GM21390 (cell line): ENCODE measurements around the gene LENEP.
A peak's percentile ranks its signal among the peaks of the same experiment; 100 is the strongest.

Experiments
- ATAC-seq: cut with Tn5 transposase; IDR thresholded peaks from one replicate; pipeline ENCODE4 v1.9.1; 2021; ENCODE audit not compliant: unreplicated experiment

Gene LENEP

GRCh38 chr1:154960446-154961136, 32.8 kb upstream of the LENEP start:
- ATAC-seq, result no peak

- ATAC-seq, result peak; percentile 68
Measured at GRCh38 chr1:154961207-154962155, 31.9 kb upstream of the LENEP start, which contains the start of gene PYGO2. Gene PYGO2, minus strand, starts transcription at chr1:154961782. Its CDS starts 206 bp downstream, at chr1:154961576.

- ATAC-seq, result no peak
Measured at GRCh38 chr1:154962156-154962749, 31.1 kb upstream of the LENEP start.

GRCh38 chr1:154962795-154963330, 30.5 kb upstream of the LENEP start:
- ATAC-seq, result no peak

- no peak for ATAC-seq
Measured at GRCh38 chr1:154963643-154964042, 29.7 kb upstream of the LENEP start.

- ATAC-seq, result no peak
Measured at GRCh38 chr1:154964359-154964758, 29.0 kb upstream of the LENEP start.

- no peak for ATAC-seq
Measured at GRCh38 chr1:154966111-154966510, 27.3 kb upstream of the LENEP start.

GRCh38 chr1:154967331-154967950, 25.9 kb upstream of the LENEP start:
- no peak for ATAC-seq

- ATAC-seq, result no peak
Measured at GRCh38 chr1:154968731-154969130, 24.7 kb upstream of the LENEP start.

- no peak for ATAC-seq
Measured at GRCh38 chr1:154969246-154969645, 24.1 kb upstream of the LENEP start.

GRCh38 chr1:154969860-154970452, 23.4 kb upstream of the LENEP start:
- no peak for ATAC-seq

GRCh38 chr1:154970631-154971340, 22.6 kb upstream of the LENEP start, which contains the start of gene SHC1:
Gene SHC1, minus strand, starts transcription at chr1:154970747. Its CDS starts 221 bp downstream, at chr1:154970526.
- ATAC-seq, result no peak

GRCh38 chr1:154971341-154971998, 21.9 kb upstream of the LENEP start:
- no peak for ATAC-seq

GRCh38 chr1:154972213-154972516, 21.2 kb upstream of the LENEP start:
- no peak for ATAC-seq

- ATAC-seq, result no peak
Measured at GRCh38 chr1:154972517-154973343, 20.7 kb upstream of the LENEP start.

- no peak for ATAC-seq
Measured at GRCh38 chr1:154973344-154974101, 19.9 kb upstream of the LENEP start.

GRCh38 chr1:154974102-154974807, 19.1 kb upstream of the LENEP start, which contains the start of gene CKS1B:
Gene CKS1B, plus strand, starts transcription at chr1:154974681. Its CDS starts 65 bp downstream, at chr1:154974746.
- peak; percentile 78 for ATAC-seq
